NOMO-1 (cell line): ENCODE measurements around the gene KIF5A.
A peak's percentile ranks its signal among the peaks of the same experiment; 100 is the strongest.
"Not testable (repeated sequence)": the region's sequence is repeated elsewhere in the genome, so short reads cannot be mapped to it uniquely, and the experiment has no call there.

Experiments used
- DNase-seq, 2 experiments: peaks; one replicate each; lab custom pipeline; 2025; ENCODE audit not compliant: unreplicated experiment in 2 of 2; lab: John Stamatoyannopoulos, UW

KIF5A gene

GRCh38 chr12:57581802-57582201 is 32.0 kb downstream of the KIF5A start:
- no peak for DNase-seq

- no peak for DNase-seq
These were observed 32.6 kb downstream of the KIF5A start for GRCh38 chr12:57582440-57582839.

- DNase-seq: peak; percentile 55 to 79
These were observed 33.4 kb downstream of the KIF5A start for GRCh38 chr12:57583008-57583831.

GRCh38 chr12:57584050-57584449 is 34.2 kb downstream of the KIF5A start:
- no peak for DNase-seq

- DNase-seq: peak; percentile 49 to 50
These were observed 34.8 kb downstream of the KIF5A start for GRCh38 chr12:57584690-57585089.

GRCh38 chr12:57585156-57585555 is 35.3 kb downstream of the KIF5A start:
- DNase-seq: no peak

GRCh38 chr12:57586128-57586527 is 36.3 kb downstream of the KIF5A start:
- DNase-seq: no peak

- DNase-seq: no peak
These were observed 37.1 kb downstream of the KIF5A start for GRCh38 chr12:57586832-57587429.

- not testable (repeated sequence) for DNase-seq
These were observed 39.2 kb downstream of the KIF5A start for GRCh38 chr12:57588951-57589610.

GRCh38 chr12:57590479-57590863 is 40.6 kb downstream of the KIF5A start:
- DNase-seq: no peak

GRCh38 chr12:57590864-57591781 is 41.3 kb downstream of the KIF5A start, which contains the start of gene PIP4K2C:
Gene PIP4K2C (plus strand): TSS chr12:57591192. CDS start chr12:57591290, 98 bp downstream.
- peak; percentile 62 to 79 for DNase-seq

- no peak for DNase-seq
These were observed 42.0 kb downstream of the KIF5A start for GRCh38 chr12:57591782-57592325.

- DNase-seq: no peak
These were observed 42.8 kb downstream of the KIF5A start for GRCh38 chr12:57592551-57593165.

GRCh38 chr12:57593187-57593586 is 43.3 kb downstream of the KIF5A start:
- no peak for DNase-seq

GRCh38 chr12:57600395-57600794 is 50.6 kb downstream of the KIF5A start:
- no peak for DNase-seq

- DNase-seq: no peak
These were observed 52.7 kb downstream of the KIF5A start for GRCh38 chr12:57602544-57602943.

- DNase-seq: no peak
These were observed 53.5 kb downstream of the KIF5A start for GRCh38 chr12:57603324-57603723.

GRCh38 chr12:57603815-57604453 is 54.1 kb downstream of the KIF5A start:
- no peak for DNase-seq

GRCh38 chr12:57604454-57604991 is 54.7 kb downstream of the KIF5A start, which contains the start of gene DTX3:
Gene DTX3 (plus strand): TSS chr12:57604824. CDS start chr12:57606518, 1,694 bp downstream.
- no peak for DNase-seq
